GM12873 (cell line): Measurements from ENCODE around the gene CD8B.

Experiments
- TF ChIP-seq, protein P1 (sequence below): IDR thresholded peaks from 2 replicates; pipeline ENCODE4 v1.5.1; 2012; ENCODE audit warnings: low read depth, mild to moderate bottlenecking, moderate library complexity, low read length, control low read depth; ENCODE audit not compliant: insufficient read depth; ENCODE audit errors: missing control alignments

The CD8B gene

DNA sequence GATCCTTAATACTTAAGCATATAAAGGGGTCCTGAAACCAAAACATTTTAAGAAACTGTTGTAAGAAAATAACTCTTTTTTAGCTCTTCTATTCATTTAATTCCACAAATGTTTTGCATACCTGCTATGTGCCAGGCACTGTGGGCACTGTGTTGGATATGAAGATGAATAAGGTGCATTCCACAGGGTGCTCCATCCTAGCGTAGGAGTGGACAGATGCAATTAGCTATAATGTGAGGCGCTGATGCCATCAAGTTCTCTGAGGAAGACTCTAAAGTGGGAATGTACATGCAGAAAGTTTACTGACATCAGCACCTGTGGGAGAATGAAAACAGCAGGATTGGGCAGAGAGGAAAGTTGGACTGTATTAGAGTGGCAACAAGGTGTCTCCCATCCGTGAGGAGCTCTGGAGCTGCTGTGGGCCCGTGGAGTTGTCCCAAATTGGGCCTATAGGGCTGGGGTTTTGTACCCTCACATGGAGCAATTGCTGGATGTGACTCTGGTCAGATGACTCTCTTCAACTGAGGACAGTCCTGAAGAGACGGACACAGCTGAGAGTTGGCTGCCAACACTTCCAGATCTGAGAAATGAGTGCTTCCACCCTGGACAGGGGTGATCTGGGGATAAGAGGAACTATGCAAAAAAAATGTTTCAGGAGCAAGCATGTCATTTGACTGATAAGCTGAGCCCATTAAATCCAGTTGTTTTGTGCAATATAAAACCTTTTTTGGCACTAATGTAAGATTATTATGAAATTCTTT, 93.3 kb downstream of the CD8B start:
- TF ChIP-seq, protein P1, sequence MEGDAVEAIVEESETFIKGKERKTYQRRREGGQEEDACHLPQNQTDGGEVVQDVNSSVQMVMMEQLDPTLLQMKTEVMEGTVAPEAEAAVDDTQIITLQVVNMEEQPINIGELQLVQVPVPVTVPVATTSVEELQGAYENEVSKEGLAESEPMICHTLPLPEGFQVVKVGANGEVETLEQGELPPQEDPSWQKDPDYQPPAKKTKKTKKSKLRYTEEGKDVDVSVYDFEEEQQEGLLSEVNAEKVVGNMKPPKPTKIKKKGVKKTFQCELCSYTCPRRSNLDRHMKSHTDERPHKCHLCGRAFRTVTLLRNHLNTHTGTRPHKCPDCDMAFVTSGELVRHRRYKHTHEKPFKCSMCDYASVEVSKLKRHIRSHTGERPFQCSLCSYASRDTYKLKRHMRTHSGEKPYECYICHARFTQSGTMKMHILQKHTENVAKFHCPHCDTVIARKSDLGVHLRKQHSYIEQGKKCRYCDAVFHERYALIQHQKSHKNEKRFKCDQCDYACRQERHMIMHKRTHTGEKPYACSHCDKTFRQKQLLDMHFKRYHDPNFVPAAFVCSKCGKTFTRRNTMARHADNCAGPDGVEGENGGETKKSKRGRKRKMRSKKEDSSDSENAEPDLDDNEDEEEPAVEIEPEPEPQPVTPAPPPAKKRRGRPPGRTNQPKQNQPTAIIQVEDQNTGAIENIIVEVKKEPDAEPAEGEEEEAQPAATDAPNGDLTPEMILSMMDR = no peak
